Endothelial cell of umbilical vein (primary cell): Measurements from ENCODE around the gene LRRC27.

Experiments
- CTCF ChIP-seq, 2 donors: IDR thresholded peaks; 1 replicate in 1 of 2; 2 replicates in 1 of 2; pipeline ENCODE4 v1.5.1; 2011; ENCODE audit warnings: low read length in 2 of 2, mild to moderate bottlenecking in 2 of 2, moderate library complexity in 2 of 2, control low read depth in 1 of 2, inconsistent platforms in 1 of 2, low read depth in 1 of 2; ENCODE audit not compliant: insufficient read depth in 1 of 2; ENCODE audit errors: extremely low read depth in 1 of 2
- EZH2 ChIP-seq: IDR thresholded peaks from 2 replicates; pipeline ENCODE4 v1.6.1; 2012; ENCODE audit warnings: borderline replicate concordance, low read depth, mild to moderate bottlenecking, moderate library complexity, low read length, inconsistent platforms; ENCODE audit not compliant: severe bottlenecking
- FOS ChIP-seq: IDR thresholded peaks from 2 replicates; pipeline ENCODE4 v1.6.1; 2011; ENCODE audit warnings: mild to moderate bottlenecking, low read length, moderate library complexity, borderline replicate concordance; ENCODE audit not compliant: insufficient read depth
- GATA2 ChIP-seq: IDR thresholded peaks from 2 replicates; pipeline ENCODE4 v1.7.0; 2011; ENCODE audit warnings: low read depth, mild to moderate bottlenecking, moderate library complexity, mixed read lengths, low read length; ENCODE audit not compliant: insufficient read length, insufficient read depth
- JUN ChIP-seq: IDR thresholded peaks from 2 replicates; pipeline ENCODE4 v1.6.1; 2011; ENCODE audit warnings: borderline replicate concordance, low read depth; ENCODE audit not compliant: insufficient read length, insufficient read depth
- MAX ChIP-seq: IDR thresholded peaks from 2 replicates; pipeline ENCODE4 v1.6.1; 2011; ENCODE audit not compliant: insufficient read depth, insufficient read length
- MYC ChIP-seq: IDR thresholded peaks from one replicate; pipeline ENCODE4 v1.6.1; 2011; ENCODE audit warnings: mild to moderate bottlenecking, low read depth, low read length
- POLR2A ChIP-seq: IDR thresholded peaks from 2 replicates; pipeline ENCODE4 v1.6.1; 2012; ENCODE audit warnings: low read depth, mild to moderate bottlenecking, control low read depth, low read length
- POLR2AphosphoS5 ChIP-seq: IDR thresholded peaks from 2 replicates; pipeline ENCODE4 v1.6.1; 2012; ENCODE audit warnings: low read depth, mild to moderate bottlenecking, control low read depth, low read length, moderate library complexity; ENCODE audit not compliant: insufficient read depth

- no peak for TF ChIP-seq CTCF (IDR thresholded peaks at IDR 0.05; ENCODE audit: extremely low read depth in 1 of 2, insufficient read depth in 1 of 2, low read depth in 1 of 2, low read length in 2 of 2)
- TF ChIP-seq MYC, result no peak
- TF ChIP-seq EZH2, result no peak
- no peak for TF ChIP-seq FOS
- TF ChIP-seq POLR2A, result no peak
- TF ChIP-seq POLR2AphosphoS5, result no peak
- TF ChIP-seq MAX, result no peak
- no peak for TF ChIP-seq JUN
- no peak for TF ChIP-seq GATA2
These were observed 9.4 kb upstream of the LRRC27 start for GRCh38 chr10:132322586-132323048.
